MCF 10A (cell line): ENCODE results near the gene MPV17L. TPM values are rescaled to one million over a fixed set of nuclear protein-coding genes. Genes with fewer than 3 reads are reported as not detected.

Source experiments
- BruUV-seq: library from RNA; stranded (reverse); fragments of 400-500 nt; replicated peaks from 2 replicates; lab custom pipeline; 2021; lab: Mats Ljungman, UMichigan
- CTCF ChIA-PET: fragments of 300-600 bp; sonication (Branson Sonifier 250); formaldehyde crosslinking; extraction: SDS; loops from one replicate; lab custom pipeline; 2021; ENCODE audit warnings: antibody characterized with exemption, inconsistent platforms; lab: Yijun Ruan, JAX
- POLR2A ChIA-PET: fragments of 300-600, 350-650 bp; sonication (Branson Sonifier 250); formaldehyde crosslinking; extraction: SDS; loops from one replicate; lab custom pipeline; 2020; ENCODE audit warnings: antibody characterized with exemption, inconsistent platforms; lab: Yijun Ruan, JAX
- DNase-seq: peaks from one replicate; pipeline ENCODE4 v3.0.0-alpha.2; 2018; ENCODE audit not compliant: unreplicated experiment
- H3K27ac Mint-ChIP-seq: one replicate; pipeline ENCODE4 v1.8.0; 2022; ENCODE audit warnings: mild to moderate bottlenecking, low read depth, mixed read lengths; ENCODE audit not compliant: unreplicated experiment
- H3K27me3 Mint-ChIP-seq: one replicate; pipeline ENCODE4 v1.8.0; 2022; ENCODE audit warnings: mixed read lengths; ENCODE audit not compliant: insufficient read depth, unreplicated experiment
- H3K36me3 Mint-ChIP-seq: one replicate; pipeline ENCODE4 v1.8.0; 2022; ENCODE audit warnings: mild to moderate bottlenecking, moderate library complexity, mixed read lengths; ENCODE audit not compliant: insufficient read depth, unreplicated experiment
- H3K4me1 Mint-ChIP-seq: one replicate; pipeline ENCODE4 v1.8.0; 2022; ENCODE audit warnings: mixed read lengths; ENCODE audit not compliant: insufficient read depth, unreplicated experiment
- H3K4me3 Mint-ChIP-seq: one replicate; pipeline ENCODE4 v1.8.0; 2022; ENCODE audit warnings: mild to moderate bottlenecking, moderate library complexity, mixed read lengths; ENCODE audit not compliant: unreplicated experiment
- H3K9me3 Mint-ChIP-seq: one replicate; pipeline ENCODE4 v1.8.0; 2022; ENCODE audit warnings: mixed read lengths; ENCODE audit not compliant: unreplicated experiment
- intact Hi-C: fragments of 100-400 bp; cut with micrococcal nuclease; formaldehyde crosslinking; loops from 2 replicates; pipeline ENCODE4 v1.14.1; 2022
- total RNA-seq: library from RNA; stranded (reverse); gene quantifications from 2 replicates; pipeline ENCODE4 v1.2.3, GENCODE V29; 2022
- TF ChIP-seq, protein P1 (sequence below): fragments of 200-600 bp; IDR thresholded peaks from one replicate; pipeline ENCODE4 v1.8.0; 2022; ENCODE audit warnings: antibody characterized with exemption, mild to moderate bottlenecking; ENCODE audit not compliant: unreplicated experiment

The MPV17L gene
- total RNA-seq, 1 experiment from 2014 or later = not detected

GRCh38 chr16:15457958-15458357, 62.4 kb downstream of the MPV17L start:
- Mint-ChIP-seq H3K4me1 (no peaks in the 10 kb centered on the region), H3K4me3 (no peak overlapping the region), H3K27me3 (peaks cover 21% of the 10 kb centered on the region), H3K36me3 (no peaks in the 10 kb centered on the region), H3K27ac (no peak overlapping the region), H3K9me3 (no peaks in the 10 kb centered on the region)
- CTCF ChIA-PET = interaction anchor here (1.4 kb wide), 1 partner anchor 8 kb away, joined by 8 read pairs; no protein-coding TSS in a partner anchor
- DNase-seq = no peak
- no TSS peak for BruUV-seq
- TF ChIP-seq, protein P1, sequence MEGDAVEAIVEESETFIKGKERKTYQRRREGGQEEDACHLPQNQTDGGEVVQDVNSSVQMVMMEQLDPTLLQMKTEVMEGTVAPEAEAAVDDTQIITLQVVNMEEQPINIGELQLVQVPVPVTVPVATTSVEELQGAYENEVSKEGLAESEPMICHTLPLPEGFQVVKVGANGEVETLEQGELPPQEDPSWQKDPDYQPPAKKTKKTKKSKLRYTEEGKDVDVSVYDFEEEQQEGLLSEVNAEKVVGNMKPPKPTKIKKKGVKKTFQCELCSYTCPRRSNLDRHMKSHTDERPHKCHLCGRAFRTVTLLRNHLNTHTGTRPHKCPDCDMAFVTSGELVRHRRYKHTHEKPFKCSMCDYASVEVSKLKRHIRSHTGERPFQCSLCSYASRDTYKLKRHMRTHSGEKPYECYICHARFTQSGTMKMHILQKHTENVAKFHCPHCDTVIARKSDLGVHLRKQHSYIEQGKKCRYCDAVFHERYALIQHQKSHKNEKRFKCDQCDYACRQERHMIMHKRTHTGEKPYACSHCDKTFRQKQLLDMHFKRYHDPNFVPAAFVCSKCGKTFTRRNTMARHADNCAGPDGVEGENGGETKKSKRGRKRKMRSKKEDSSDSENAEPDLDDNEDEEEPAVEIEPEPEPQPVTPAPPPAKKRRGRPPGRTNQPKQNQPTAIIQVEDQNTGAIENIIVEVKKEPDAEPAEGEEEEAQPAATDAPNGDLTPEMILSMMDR = no peak
- POLR2A ChIA-PET = no interaction called here
- intact Hi-C loops = no loop called here

GRCh38 chr16:15459791-15460190, 64.2 kb downstream of the MPV17L start:
- Mint-ChIP-seq H3K36me3 (no peaks in the 10 kb centered on the region), H3K27me3 (peaks cover 21% of the 10 kb centered on the region), H3K4me1 (no peaks in the 10 kb centered on the region), H3K27ac (no peak overlapping the region), H3K9me3 (no peaks in the 10 kb centered on the region), H3K4me3 (no peak overlapping the region)
- TF ChIP-seq, protein P1 = no peak
- no TSS peak for BruUV-seq
- intact Hi-C loops = no loop called here
- ChIA-PET CTCF (interaction anchor here (0.6 kb wide), 1 partner anchor 1166 kb away, joined by 4 read pairs; no protein-coding TSS in a partner anchor), POLR2A (no interaction called here)
- no peak for DNase-seq

DNA sequence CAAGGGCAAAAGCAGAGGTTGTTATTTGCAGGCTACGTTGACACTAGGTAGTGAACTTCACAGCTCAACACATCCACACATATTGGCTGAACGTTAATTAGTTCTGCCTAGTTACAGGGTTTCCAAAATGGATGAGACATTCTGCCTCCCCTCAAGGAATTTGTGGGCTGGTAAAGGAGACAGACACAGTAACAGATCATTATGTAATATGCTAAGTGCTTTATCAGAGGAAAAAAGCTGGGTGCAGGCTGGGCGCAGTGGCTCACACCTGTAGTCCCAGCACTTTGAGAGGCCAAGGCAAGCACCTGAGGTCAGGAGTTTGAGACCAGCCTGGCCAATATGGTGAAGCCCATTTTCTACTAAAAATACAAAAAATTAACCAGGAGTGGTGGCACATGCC, 65.0 kb downstream of the MPV17L start:
- POLR2A ChIA-PET = no interaction called here
- Mint-ChIP-seq H3K27ac (no peak overlapping the region), H3K27me3 (peaks cover 21% of the 10 kb centered on the region), H3K9me3 (no peaks in the 10 kb centered on the region), H3K4me1 (no peaks in the 10 kb centered on the region), H3K4me3 (no peak overlapping the region), H3K36me3 (no peaks in the 10 kb centered on the region)
- intact Hi-C loops = no loop called here
- CTCF ChIA-PET = interaction anchor here (0.7 kb wide), 1 partner anchor 18 kb away, joined by 3 read pairs; no protein-coding TSS in a partner anchor
- BruUV-seq = no TSS peak
- TF ChIP-seq, protein P1 = no peak
- no peak for DNase-seq

DNA sequence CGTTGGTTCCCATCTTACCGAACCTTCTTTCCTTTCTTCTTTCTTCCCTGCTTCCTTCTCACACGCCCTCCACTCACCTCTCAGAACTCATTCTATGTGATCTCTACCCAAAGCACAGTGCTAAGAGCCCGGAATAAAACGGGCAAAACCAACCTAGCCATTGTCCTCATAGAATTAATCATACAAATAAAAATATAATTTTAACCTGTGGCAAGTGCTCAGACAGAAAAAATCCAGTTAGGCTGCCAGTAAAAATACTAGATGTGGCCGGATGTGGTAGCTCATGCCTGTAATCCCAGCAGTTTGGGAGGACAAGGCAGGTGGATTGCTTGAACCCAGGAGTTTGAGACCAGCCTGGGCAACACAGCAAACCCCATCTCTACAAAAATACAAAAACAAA, 65.8 kb downstream of the MPV17L start:
- no peak overlapping the region for H3K4me3 Mint-ChIP-seq
- POLR2A ChIA-PET = no interaction called here
- peaks cover 21% of the 10 kb centered on the region for H3K27me3 Mint-ChIP-seq
- peak; percentile 20 for DNase-seq
- TF ChIP-seq, protein P1 = no peak
- no peaks in the 10 kb centered on the region for H3K9me3 Mint-ChIP-seq
- H3K36me3 Mint-ChIP-seq = no peaks in the 10 kb centered on the region
- no peak overlapping the region for H3K27ac Mint-ChIP-seq
- intact Hi-C loops = no loop called here
- no peaks in the 10 kb centered on the region for H3K4me1 Mint-ChIP-seq
- BruUV-seq = no TSS peak
- CTCF ChIA-PET = interaction anchor here (0.7 to 0.8 kb wide), 2 partner anchors 17 to 238 kb away, joined by 3 to 6 read pairs; no protein-coding TSS in a partner anchor

Other genes with a start within 250 kb of the MPV17L start
- 22.2 and 26.0 TPM in 2 replicates for gene NPIPA5, start 17.5 kb upstream of the MPV17L start, total RNA-seq
- 3.3 and 4.3 TPM in 2 replicates for gene BMERB1, start 38.8 kb downstream of the MPV17L start, total RNA-seq
- gene MARF1, start 247.4 kb downstream of the MPV17L start, total RNA-seq = 48.1 and 56.2 TPM in 2 replicates